GF-D8 (cell line): ENCODE results near the gene AQP12B.
"Not testable (repeated sequence)": the region's sequence is repeated elsewhere in the genome, so short reads cannot be mapped to it uniquely, and the experiment has no call there.

ENCODE experiments used
- DNase-seq: peaks from one replicate; lab custom pipeline; 2025; lab: John Stamatoyannopoulos, UW

The AQP12B gene

DNA sequence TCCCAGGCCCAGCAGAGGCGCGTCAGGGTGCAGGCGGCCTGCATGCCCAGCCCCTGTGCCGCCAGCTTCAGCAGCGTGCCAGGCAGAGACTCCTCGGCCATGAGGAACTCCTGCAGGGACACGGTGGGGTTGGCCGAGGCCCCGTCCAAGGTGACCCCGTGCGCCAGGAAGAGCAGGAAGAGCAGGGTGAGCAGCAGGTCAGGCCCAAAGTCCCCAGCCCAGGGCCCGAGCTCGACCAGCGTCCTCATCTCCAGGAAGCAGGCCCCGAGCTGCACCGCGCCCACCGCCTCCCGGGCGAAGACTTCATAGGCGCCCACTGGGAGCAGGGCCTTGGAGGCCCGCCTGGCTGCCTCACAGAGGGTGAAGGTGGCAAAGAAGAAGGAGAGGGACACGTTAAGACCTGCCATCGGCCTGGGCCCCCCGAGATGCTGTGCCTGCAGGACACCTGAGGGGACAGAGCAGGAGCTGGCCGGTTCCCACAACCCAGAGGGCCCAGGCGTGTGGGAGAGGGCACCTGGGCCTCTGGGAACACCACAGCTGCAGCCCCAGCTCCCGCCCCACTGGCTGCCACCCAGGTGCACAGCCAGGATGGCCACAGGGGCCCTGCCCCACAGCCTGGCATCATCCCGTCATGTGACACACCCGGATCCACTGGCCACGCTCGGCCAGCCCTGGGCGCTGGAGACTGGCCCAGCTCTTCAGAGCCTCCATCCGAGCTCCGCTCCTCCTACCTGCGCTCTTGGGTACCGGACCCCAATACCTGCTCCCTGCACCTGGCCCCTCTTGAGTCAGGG lies at the start of gene AQP12B:
AQP12B (minus strand) TSS at position 455 of the 794 bp plus-strand sequence; CDS start at position 407, 48 bp downstream.
- not testable (repeated sequence) for DNase-seq

DNA sequence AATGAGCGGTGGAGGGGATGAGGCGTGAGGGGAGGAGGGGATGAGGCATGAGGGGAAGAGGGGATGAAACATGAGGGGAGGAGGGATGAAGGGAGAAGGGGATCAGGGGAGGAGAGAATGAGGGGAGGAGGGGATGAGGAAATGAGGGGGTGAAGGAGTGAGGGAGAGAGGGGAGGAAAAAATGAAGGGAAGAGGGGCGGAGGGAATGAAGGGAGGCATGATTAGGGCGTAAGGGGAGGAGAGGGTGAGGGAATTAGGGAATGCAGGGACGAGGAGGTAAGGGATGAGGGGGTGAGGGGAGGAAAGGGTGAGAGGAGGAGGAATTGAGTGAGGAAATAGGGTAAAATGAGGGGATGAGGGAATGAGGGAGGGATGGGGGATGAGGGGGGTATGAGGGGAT lies 49.5 kb upstream of the AQP12B start:
- DNase-seq, result no peak

GRCh38 chr2:240731178-240731545 lies 48.5 kb upstream of the AQP12B start:
- no peak for DNase-seq

- no peak for DNase-seq
These were observed 48.0 kb upstream of the AQP12B start for GRCh38 chr2:240730501-240731177.

DNA sequence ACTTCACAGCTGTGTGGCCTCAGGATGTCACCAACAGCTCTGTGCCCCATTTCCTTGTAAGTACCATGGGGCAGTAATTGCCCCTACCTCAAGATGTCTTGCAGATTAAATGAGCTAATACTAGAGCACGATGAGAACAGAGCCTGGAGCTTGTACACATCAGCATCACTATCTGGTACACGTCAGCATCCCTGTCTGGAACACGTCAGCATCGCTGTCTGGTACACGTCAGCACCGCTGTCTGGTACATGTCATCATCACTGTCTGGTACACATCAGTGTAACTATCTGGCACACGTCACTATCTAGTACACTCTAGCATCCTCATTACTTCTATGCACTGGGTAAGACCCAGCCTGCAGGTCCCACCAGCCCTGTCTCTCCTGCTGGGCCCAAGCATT lies 46.1 kb upstream of the AQP12B start:
- no peak for DNase-seq

DNA sequence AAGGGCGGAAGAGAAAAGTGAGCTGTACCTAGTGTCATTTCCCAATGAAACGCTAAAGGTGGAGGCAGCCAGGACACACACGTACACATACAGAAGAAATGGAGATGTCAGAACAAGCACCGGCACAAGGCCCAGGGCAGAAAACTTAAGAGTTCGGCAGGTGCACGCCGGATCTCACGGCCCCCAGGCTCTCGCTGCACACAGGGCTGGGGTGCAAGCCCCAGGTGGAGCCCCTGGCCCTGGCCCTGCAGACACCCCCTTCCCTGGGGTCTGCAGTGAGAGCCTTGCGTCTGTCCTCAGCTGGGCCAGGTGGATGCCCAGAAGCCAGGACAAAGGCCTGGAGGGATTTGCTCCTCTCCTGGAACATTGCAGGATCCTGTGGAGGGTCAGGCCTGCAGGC lies 45.7 kb upstream of the AQP12B start:
- no peak for DNase-seq

GRCh38 chr2:240727913-240728312 lies 45.2 kb upstream of the AQP12B start:
- no peak for DNase-seq

DNA sequence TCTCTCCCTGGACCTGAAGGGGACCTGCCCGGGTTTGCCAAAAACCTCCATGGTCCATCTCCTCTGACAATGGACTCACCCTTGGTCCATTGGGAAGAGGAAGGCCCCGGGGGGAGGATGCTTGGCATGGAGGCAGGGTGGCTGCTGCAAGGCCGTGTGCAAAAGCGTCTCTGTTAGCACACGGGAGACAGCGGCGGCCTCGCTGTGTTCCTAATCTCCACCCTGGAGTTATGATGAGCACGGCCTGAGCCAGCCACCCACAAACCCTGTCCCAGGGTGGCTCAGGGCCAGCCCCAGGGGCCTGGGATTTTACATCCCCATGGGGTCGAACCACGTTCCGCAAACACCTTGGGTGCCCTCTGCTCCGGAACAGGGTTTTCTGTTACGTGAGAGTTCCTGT lies 44.8 kb upstream of the AQP12B start:
- DNase-seq, result no peak

GRCh38 chr2:240726876-240727275 lies 44.2 kb upstream of the AQP12B start:
- no peak for DNase-seq

- no peak for DNase-seq
These were observed 43.0 kb upstream of the AQP12B start for GRCh38 chr2:240725671-240726070.

DNA sequence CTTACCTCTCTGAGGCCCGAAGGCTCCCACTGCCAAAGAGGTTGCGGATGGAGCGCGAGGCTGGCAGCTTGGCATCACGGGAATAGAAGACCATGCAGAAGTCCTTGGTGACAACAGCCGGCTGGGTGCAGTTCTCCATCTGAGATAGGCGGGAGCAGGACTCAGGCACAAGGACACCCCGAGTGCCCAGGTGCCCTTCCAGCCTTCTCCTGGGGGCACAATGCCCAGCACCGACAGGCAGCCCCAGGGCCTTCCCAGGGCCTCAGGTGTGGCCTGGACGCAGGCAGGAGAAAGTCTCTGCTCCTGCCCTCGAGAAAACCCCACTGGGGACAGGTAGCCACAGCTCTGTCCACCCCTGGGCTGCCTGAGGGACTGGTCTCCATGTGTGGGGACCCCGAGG lies 42.6 kb upstream of the AQP12B start:
- no peak for DNase-seq

DNA sequence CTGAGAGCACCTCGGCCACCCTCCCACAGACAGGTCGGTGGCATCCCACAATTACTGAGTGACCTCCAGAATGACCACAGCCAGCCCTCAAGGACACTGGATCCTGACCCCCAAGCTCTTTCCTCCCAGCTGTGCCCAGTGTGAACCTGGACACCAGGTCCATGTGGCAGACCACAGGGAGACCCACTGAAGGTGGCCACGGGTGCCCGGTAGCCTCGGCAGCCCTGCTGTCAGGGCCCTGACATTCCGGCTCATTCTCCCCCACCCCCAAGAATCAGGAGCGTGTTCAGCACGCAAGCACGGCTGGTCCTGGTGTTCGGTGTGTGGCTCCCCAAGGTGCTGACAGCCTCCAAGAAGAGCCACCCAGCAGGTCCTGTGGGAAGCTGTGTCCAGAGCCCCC lies 41.7 kb upstream of the AQP12B start:
- DNase-seq, result no peak

GRCh38 chr2:240723851-240724250 lies 41.2 kb upstream of the AQP12B start:
- DNase-seq, result no peak

GRCh38 chr2:240722796-240723735 lies 40.4 kb upstream of the AQP12B start:
- no peak for DNase-seq

- no peak for DNase-seq
These were observed 39.7 kb upstream of the AQP12B start for GRCh38 chr2:240722376-240722775.

GRCh38 chr2:240721596-240722180 lies 39.0 kb upstream of the AQP12B start:
- DNase-seq, result no peak

DNA sequence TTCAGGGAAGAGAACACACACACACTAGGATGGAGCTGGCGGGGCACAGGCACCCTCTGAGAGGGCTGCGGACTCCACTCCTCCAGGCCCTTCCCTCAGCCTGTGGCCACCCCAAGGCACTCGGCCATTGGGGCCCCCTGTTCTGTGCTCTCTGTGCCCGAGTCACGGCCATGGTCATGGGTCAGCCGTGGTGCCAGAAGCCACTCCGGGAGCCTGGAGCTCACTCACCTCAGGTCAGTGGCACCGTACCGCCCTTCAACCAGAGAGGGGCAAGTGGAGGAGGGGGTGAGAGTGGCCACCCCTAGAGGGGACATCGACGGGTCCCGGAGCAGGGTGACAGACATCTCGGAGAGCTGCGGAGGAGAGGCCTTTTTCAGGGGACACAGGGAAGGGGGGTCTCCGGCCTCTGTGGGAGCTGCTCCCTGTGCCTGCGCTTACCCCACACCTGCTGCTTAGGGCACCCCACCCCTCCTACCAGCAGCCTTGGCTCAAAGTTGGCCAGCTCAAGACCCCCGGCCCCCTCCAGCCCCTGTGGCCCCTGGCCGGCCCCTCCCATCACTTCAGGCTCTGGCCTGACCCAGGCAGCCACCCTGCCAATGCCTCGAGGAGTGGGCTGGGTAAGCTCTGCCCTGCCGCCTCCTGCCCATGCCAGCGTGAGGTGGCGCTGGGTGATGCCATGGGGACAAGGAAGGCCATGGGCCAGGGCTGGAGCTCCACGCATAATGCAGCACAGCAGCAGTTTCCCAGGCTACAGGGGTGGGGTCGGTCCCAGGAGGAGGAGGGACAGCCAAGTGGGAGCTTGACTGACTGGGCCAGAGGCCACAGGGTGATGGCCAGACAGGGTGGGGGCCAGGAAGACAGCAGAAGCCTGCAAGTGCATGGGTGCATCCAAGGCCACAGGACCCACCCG lies 38.3 kb upstream of the AQP12B start:
- no peak for DNase-seq

DNA sequence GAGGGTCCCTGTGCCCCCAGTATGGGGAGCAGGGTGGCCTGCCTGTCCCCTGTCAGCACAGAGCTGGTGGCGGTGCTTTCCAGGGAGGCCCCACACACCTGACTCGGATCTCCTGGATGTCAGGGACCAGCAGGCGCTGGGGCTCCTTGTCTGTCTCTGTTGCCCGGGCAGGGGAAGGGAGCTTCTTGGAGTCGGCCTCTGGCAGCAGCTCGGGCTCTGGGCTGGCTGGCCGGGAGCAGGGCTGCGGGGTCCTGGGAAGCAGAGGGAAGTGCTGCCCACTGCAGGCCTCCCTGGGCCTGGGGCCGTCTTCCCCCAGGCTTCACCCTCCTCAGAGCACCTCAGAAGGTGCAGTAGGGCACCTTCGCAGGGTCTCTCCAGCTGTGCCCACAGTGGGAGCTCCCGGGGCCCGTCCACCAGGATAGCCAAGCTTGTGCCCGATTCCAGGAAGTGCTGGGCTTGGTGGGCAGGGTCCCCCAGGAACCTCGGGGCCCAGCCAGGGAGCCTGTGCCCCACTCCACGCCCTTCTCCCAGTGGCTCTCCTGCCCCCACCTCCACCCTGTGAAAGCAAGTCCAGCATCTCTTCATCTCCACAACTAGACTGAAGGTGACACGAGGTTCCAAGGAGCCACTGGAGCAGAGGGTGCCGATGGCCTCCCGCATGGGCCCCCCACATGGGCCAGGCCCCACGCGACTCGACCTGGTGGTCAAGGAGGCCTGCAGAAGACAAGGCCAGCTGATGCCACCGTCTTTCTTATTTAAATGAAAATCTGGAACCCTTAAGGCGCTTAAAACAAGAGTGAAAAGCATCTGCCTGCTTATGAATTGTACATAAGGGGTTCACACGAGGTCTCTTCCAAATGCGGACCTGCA lies 37.2 kb upstream of the AQP12B start:
- no peak for DNase-seq

DNA sequence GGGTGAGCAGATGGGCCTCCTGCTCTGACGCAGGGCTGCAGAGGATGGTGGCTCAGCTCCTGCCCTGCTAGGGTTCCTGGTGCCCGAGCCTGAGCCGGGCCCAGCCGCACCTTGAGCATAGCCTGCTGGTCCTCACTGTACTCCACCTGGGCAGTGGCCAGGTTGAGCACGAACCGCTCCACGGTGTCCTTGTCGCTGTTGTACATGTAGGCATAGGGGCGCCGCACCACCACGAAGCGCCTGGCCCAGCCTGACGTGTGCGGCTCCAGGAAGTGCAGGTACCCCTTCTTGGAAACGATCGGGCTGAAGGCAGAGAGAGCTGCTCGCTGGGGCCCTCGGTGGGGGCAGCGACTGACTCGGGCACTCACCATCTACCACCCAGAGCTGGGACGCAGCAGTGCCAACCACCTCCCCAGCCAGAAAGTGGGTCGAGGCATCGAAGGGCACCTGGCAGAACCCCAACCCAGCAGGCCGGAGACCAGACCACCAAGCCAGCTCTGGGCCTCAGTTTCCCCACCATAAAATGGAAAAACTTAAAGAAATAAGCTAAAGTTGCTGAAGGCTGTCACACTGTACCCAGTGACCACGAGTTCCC lies 36.3 kb upstream of the AQP12B start:
- DNase-seq, result no peak
